ENCODE measurements around the gene METTL2B.

The METTL2B gene

DNA sequence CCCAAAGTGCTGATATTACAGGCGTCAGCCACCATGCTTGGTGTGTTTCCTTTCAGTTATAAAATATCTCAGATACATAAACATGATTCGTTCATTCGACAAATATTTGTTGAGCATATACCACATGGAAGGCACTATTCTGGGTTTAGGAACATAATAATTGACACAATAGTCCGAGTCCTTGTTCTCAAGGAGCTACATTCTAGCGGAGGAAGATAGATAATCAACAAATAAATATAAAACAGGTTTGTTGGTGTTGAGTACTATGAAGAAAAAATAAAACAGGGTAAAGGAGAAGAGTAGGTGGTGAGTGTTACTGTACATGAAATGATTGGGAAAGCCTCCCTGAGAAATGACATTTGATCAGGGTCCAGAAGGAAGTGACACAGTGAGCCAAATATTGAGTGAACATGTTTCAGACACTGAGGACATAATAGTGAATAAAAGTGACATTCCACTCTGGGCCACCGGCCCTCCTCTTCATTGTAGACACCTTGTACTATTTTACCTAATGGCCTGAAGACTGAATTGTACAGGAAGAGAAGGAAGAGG is 27.7 kb upstream of the METTL2B start:
- TF ChIP-seq, protein P1, sequence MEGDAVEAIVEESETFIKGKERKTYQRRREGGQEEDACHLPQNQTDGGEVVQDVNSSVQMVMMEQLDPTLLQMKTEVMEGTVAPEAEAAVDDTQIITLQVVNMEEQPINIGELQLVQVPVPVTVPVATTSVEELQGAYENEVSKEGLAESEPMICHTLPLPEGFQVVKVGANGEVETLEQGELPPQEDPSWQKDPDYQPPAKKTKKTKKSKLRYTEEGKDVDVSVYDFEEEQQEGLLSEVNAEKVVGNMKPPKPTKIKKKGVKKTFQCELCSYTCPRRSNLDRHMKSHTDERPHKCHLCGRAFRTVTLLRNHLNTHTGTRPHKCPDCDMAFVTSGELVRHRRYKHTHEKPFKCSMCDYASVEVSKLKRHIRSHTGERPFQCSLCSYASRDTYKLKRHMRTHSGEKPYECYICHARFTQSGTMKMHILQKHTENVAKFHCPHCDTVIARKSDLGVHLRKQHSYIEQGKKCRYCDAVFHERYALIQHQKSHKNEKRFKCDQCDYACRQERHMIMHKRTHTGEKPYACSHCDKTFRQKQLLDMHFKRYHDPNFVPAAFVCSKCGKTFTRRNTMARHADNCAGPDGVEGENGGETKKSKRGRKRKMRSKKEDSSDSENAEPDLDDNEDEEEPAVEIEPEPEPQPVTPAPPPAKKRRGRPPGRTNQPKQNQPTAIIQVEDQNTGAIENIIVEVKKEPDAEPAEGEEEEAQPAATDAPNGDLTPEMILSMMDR (IDR thresholded peaks at IDR 0.05; ENCODE audit: low read depth, low read length), result no peak

DNA sequence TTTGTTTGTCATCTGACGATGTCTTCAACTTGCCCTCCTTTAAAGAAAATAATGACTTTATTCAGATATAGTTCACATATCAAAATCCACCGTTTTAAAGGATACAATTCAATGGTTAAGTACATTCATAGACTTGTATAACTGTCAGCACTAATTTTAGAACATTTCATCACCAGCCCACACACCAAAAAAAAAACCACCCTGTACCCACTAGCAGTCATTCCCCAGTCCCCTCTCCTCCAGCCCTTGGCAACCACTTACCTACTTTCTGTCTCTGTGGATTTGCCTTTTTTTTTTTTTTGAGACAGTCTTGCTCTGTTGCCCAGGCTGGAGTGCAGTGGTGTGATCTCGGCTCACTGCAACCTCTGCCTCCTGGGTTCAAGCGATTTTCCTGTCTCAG is 26.1 kb upstream of the METTL2B start:
- TF ChIP-seq, protein P1 (IDR thresholded peaks at IDR 0.05; ENCODE audit: low read depth, low read length), result no peak
- no peak overlapping the region for H3K4me3 ChIP-seq (ENCODE audit: low read depth, low read length)

More for the DNA sequence above, 27.7 kb upstream of the METTL2B start:
- no peak overlapping the region for H3K4me3 ChIP-seq (ENCODE audit: low read depth, low read length)

DNA sequence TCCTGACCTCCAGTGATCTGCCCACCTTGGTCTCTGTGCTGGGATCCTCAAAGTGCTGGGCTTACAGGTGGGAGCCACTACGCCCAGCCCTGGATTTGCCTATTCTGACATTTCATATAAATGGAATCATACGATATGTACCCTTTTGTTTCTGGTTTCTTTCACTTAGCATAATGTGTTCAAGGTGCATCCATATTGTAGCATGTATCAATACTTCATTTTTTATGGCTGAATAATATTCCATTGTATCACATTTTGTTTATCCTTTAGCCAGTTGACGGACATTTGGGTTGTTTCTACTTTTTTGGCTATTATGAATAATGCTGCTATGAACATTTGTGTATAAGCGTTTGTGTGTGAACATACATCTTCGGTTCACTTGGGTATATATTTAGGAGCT is 25.6 kb upstream of the METTL2B start:
- no peak overlapping the region for H3K4me3 ChIP-seq (ENCODE audit: low read depth, low read length)
- TF ChIP-seq, protein P1 (IDR thresholded peaks at IDR 0.05; ENCODE audit: low read depth, low read length), result no peak

DNA sequence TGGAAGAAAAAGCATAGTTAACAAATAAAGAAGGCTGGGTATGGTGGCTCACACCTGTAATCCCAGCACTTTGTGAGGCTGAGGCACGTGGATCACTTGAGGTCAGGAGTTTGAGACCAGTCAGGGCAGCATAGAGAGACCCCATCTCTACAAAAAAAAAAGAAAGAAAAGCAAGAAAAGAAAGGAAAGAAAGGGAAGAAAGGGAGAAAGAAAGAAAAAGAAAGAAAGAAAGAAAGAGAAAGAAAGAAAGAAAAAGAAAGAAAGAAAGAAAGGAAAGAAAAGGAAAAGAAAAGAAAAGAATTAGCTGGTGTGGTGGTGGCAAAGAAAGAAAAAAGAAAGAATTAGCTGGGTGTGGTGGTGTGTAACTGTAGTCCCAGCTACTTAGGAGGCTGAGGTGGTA is 24.0 kb upstream of the METTL2B start:
- TF ChIP-seq, protein P1 (IDR thresholded peaks at IDR 0.05; ENCODE audit: low read depth, low read length), result no peak
- H3K4me3 ChIP-seq (ENCODE audit: low read depth, low read length), result no peak overlapping the region

DNA sequence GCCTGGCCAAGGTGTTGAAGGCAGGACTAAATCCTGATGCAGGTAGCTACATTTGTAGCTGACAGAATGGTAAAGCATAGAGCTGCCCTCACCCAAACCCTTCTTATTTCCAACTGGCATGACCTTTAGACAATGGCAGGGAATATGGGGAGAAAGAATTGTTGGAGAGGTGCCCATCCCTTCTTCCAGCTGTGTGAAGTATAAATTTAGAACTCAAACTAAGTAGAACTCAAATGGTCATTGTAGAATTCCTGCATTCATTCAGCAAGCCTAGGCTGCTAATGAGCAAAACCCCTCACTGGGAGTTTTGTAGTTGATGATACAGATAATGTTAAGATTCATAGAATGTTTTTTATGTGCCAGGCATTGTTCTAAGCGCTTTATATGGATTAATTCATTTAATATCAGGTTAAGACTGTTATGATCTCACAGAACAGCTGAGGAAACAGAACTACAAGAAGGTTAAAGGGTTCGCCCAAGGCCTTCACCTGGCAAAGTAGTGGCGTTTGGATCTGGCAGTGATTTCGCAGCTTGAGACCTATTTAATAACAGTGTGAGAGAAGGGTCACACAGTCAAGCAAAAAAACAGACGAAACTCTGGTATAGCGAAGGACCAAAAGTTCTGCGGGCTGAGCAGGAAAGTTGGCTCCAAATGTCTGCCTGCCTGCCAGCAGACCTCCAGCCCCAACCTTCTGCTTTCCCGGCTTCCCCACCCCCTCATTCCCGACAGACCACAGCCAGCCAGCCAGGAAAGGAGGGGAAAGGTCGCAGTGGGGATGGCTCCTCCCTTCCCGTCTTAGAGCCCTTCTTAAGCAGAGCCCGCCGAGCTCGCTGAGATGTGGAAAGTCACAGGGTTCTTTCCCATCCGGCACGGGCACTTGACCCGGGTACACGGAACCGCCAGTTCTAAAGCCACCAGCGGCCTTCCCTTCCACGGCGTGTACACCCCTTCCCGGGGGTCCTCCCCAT is 22.4 kb upstream of the METTL2B start:
- H3K4me3 ChIP-seq (ENCODE audit: low read depth, low read length), result no peak overlapping the region

DNA sequence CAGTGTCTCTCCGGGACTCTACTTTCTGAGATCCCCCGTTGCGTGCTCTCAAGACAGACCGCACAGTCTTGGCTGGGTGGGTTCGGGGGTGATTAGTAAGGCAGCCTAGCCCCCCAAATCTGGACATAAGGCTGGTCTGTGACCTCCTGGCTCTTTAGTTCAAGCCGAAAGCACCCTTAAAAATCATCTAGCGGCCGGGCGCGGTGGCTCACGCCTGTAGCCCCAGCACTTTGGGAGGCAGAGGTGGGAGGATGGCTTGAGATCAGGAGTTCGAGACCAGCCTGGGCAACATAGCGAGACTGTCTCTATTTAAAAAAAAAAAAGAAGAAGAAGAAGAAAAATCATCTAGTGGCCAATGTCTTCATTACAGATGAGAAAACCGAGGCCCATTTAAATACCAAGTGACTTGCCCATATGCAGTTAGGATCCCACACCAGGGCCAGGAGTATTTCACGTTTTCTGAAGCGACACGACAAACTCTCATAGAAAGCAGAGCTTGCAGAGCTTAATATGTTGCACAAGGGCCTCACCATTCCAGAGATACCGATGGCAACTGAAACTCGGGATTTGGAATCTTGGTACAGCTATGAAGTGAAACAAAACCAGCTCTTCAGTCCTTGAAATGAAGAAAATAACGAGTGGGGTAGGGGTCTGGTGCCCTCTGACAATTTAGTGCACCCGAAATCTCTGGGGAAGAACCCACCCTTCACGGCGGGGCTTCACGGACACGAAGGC is 21.6 kb upstream of the METTL2B start:
- peak overlapping the region; percentile 97 for H3K4me3 ChIP-seq (ENCODE audit: low read depth, low read length)
- TF ChIP-seq, protein P1 (IDR thresholded peaks at IDR 0.05; ENCODE audit: low read depth, low read length), result no peak

More for the DNA sequence above, 22.4 kb upstream of the METTL2B start:
- TF ChIP-seq, protein P1 (IDR thresholded peaks at IDR 0.05; ENCODE audit: low read depth, low read length), result no peak
